ENCODE measurements around the gene GIGYF1. TPM values are rescaled to one million over a fixed set of nuclear protein-coding genes. Genes with fewer than 3 reads are reported as not detected.

GIGYF1 gene
- total RNA-seq, 1 experiment from 2014 or later, result 17.2 TPM

DNA sequence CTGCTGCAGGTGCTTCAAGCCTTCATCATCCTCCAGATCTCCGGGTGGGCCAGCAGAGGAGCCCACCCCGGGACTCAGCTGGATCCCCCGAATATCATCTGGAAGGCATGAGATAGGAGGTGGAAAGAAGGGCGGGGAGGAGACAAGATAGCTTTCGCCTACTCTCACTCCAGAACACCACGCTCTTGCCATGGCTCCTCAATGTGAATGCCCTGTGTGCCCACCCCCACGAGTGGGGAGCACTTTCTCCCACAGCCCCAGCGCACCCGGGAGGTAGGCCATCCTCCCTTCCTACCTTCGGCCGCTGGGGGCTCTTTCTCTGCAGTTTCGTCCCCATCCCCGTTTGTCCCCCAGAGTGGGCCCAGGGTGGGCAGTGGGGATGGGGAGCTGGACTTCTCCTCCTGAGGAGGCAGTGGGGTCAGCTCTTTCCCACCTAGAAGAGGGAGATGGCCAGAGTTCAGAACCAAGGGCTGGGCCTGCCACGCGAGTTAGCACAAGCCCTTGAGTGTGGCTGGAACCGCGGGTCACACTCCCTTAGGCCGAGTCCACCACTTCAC, 8.9 kb downstream of the GIGYF1 start:
- DNase-seq (ENCODE audit: extremely low read depth, low read depth), result no peak

DNA sequence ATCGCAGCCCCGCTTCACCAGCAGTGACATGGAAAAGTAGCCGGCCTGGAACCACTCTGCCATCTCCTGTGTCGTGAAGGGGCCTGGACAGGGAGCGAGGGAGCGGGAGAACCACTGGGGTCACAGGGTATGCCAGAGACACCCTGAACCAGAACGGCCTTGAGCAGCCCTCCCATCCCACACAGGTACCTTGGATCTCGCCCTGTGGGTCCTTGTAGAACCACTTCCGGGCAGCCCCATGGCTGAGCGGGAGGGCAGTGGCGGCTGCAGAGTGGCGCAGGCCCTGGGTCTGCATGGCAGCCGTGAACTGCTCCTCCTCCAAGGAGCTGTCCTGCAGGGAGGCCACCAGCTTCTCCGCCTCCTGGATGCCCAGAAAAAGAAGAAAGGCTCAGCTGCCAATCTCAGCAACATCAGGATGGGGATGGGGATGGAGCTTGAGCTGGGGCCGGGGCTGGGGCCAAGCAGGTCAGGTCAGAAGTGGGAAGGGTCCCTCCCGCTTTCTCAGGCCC, 9.5 kb downstream of the GIGYF1 start:
- no peak for DNase-seq (ENCODE audit: extremely low read depth, low read depth)

DNA sequence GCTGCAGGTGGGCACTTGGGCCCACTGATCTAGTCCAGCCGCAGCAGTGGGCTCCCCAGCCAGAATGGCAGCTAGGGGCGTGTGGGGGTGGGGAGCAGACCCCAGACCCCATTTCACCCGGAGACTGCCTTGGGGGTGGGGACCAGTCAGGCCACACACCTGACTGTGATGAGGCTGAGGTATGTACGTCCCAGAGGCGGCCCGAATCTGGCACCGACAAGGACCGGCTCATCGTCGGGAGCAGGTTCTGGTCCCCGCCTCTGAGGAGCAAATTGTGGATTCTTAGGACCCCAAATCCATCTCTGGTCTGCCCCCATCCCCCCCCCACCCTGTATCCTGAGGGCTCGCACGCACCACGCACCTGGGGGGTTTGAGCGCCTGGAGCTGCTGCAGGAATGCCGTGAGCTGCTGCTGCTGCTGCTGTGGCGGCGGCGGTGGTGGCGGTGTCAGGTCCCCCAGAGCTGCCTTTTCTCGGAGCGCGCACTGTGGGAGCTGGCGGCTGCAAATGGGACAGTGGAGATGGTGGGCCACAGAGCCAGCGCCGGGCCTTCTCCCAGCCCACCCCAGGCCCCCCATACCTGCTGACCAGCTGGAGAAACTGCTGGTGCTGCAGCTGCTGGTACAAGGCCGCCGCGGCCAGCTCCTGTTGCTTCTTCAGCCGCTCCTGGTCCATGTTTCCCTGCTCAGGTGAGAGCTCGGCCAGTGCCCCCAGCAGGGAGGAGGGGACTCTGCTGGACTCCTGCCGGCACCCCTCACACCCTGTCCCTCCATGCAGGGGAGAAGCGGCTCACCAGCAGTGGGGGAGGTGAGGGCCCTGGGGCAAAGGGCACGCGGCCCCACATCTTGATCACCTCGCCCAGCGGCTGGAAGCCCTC, 10.2 kb downstream of the GIGYF1 start:
- DNase-seq (ENCODE audit: extremely low read depth, low read depth), result no peak

DNA sequence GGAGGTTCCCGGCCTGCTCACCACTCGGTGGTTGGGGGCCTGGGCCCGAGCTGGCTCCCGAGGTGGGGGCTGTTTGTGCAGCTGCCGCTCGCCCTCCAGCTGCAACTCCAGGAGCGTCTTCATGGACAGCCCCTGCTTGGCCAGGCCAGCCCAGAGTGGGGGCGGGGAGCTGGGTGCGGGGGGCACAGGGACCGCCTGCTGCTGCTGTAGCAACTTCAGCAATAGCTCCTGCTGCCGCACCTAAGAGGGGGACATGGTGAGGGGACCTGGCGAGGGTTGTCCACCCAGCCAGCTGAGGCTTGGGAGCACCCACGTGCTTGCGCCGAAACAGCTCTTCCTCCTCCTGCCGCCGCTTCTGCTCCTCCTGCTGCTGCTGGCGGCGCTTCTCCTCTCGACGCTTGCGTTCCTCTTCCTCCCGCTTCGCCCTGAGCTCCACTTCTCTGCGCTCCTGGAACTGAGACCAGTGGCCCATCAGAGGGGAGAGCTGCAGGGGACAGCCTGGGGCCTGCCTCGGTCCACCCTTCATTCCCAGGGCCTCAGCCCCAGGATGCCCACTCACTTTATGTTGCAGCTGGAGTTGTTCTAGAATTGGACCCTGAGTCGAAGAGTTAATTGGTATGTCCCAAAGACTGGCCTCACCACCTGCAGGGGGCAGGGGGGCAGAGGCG, 10.9 kb downstream of the GIGYF1 start:
- no peak for DNase-seq (ENCODE audit: extremely low read depth, low read depth)

DNA sequence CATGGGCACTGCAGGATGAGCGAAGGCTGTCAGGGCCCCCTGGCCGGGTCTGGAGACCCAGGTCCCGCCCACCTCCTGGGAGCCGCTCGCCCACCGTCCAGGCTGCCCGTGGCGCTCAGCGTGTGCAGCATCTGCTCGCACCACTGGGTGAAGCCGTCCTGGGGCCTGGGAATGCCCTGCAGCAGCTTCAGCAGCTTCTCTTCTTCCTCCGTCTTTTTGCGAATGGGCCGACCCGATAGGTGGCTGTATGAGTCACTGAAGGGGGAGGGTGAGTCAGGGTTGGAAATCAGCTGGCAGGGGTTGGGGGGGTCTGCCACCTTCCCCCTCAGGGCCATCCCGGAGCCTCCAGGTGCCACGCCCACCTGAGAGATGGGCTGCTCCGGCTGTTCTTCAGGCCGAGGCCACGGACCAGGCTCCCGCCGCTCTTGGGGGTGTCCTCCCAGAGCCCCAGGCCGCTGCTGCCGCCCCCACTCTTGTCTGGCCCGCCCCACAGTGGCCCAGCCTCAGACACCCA, 11.8 kb downstream of the GIGYF1 start:
- DNase-seq (ENCODE audit: extremely low read depth, low read depth), result no peak

DNA sequence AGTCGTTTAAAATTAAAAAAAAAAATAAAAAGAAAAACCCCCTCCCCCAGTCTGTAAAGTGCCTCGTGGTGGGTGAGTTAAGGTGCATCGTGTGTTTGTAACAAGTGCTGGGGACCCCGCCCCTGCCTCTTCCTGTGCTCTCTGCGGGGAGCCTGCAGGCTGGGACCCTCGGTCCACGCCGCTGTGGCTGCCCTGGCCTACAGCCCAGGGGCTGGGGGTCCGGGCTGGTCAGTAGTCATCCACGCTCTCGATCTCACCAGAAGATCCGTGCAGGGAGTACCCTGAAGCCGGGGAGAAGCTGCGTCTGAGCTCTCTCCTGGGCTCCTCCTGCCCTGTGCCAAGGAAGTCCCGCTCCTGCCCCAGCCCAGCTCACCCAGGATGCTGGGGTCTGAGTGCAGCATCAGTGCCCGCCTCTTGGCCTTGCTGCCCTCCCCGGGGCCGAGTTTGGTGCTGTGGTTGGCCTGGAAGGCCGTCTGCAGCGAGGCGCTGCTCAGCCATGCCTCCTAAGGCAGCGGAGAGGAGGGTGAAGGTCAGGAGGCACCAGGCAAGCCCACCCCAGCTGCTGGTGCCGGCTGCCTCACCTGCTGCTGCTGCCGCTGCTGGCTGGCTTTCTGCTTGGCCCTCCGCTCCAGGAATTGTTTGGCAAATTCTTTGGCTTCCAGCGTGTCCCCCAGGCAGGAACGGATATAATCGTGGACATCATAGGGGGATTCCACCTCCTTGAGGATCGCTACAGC, 12.4 kb downstream of the GIGYF1 start:
- DNase-seq (ENCODE audit: extremely low read depth, low read depth), result no peak

DNA sequence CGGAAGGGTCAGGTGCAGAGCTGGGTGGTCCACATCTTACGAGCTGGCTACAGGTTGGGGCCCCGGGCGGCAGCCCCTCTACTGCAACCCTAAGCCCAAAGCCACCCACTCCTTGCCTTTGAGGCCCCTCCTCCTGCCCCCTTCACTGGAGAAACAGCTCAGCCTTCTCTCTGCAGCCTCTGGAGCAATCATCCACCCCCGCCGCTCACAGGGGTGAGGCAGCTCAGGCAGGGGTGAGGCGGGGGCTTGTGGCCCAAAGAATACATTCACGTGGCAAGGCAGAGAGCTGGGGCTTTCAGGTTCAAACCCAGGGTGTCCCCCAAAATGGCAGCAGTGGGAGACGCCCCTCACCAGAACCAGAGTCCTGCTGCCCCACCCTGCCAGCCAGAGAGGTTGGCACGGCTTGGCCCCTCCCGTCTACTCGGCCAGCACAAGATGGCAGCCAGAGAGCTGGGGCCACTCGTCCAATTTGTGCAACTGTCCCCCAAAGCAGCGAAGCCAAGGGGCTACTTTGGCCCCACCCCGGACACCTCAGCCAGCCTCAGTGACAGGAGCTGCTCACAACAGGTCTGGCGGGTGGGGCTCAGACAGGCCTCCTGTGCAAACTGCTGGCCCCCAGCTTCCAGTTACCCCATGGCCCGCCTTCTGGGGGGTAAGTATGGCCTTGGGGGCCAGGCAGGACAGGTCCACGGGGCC, 13.3 kb downstream of the GIGYF1 start:
- DNase-seq (ENCODE audit: extremely low read depth, low read depth), result no peak

DNA sequence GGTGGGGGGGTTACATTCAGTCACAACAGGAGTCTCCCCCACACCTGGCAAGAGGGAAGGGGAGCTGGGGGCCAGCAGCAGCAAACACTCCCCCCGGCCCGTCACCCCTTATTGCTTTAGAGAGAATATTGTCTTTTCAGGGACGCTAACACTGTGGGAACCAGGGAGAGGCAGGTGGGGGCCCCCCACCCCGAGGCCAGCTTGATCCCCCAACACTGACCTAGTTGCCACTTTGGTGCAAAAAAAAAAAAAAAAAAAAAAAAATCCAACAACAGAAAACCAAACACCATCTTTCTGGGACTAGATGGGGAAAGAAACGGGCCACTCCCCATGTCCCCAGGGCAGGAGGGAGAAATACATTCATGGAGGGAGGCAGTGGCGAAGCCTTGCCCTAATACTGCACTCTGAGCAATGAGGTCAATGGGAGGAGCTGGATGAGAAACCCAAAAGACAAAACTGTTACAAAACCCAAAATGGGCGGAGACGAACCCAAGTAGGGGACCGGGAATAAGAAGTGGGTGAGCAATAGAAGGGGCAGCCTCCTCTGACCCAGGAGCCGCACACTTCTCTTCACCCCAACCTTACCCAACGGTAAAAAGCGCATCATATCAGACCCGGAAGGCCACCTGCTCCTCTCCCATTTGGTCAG, 14.0 kb downstream of the GIGYF1 start:
- no peak for DNase-seq (ENCODE audit: extremely low read depth, low read depth)

DNA sequence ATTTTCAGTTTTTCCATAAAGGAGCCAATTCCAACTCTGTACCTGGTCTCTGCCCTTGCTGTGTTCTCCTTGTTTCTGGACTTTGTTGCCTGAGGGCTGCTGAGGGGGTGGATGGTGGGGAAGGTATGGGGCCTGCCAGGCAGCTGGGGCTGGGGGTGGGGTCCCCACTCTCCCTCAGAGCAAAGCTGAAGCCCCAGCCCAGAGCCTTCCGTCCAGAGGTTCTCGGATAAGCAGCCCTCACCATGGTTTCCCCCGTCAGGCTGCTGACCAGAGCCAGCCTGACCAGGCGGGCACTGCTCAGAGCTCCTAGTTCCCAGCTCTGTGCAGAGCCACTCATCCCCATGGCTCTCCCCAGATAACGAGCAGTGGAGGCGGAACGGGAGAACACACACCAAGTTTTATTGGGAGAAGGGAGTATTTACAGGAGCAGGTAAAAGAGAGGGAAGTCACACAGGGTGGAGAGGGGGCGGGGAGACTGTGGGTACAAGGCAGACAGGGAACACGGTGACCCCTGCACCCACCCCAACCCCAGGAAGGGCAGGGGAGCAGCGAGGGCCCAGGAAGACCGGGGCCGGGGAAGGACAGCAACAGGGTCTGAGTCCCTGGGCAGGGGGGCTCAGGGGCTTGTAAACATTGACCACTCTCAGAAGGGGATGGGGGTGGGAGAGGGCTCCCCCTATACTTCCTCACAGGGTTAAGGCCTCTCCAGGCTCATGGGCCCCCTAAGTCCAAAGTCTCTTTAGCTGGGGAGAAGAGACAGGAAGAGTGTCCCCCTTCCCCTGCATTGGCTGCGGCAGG, 14.7 kb downstream of the GIGYF1 start:
- DNase-seq (ENCODE audit: extremely low read depth, low read depth), result no peak

DNA sequence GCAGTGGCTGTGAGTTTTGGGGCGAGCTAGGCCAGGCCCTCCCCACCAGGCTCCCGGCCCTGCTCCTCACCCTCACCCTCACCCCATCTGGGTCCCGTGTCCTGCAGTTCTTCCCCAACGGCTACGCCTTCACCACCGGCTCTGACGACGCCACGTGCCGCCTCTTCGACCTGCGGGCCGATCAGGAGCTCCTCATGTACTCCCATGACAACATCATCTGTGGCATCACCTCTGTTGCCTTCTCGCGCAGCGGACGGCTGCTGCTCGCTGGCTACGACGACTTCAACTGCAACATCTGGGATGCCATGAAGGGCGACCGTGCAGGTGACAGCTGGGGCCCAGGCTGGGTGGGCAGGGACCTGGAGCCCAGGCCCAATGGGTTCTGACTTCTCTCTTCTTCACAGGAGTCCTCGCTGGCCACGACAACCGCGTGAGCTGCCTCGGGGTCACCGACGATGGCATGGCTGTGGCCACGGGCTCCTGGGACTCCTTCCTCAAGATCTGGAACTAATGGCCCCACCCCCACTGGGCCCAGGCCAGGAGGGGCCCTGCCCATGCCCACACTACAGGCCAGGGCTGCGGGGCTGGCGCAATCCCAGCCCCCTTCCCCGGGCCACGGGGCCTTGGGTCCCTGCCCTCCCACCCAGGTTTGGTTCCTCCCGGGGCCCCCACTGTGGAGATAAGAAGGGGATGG, 15.6 kb downstream of the GIGYF1 start:
- no peak for DNase-seq (ENCODE audit: extremely low read depth, low read depth)

DNA sequence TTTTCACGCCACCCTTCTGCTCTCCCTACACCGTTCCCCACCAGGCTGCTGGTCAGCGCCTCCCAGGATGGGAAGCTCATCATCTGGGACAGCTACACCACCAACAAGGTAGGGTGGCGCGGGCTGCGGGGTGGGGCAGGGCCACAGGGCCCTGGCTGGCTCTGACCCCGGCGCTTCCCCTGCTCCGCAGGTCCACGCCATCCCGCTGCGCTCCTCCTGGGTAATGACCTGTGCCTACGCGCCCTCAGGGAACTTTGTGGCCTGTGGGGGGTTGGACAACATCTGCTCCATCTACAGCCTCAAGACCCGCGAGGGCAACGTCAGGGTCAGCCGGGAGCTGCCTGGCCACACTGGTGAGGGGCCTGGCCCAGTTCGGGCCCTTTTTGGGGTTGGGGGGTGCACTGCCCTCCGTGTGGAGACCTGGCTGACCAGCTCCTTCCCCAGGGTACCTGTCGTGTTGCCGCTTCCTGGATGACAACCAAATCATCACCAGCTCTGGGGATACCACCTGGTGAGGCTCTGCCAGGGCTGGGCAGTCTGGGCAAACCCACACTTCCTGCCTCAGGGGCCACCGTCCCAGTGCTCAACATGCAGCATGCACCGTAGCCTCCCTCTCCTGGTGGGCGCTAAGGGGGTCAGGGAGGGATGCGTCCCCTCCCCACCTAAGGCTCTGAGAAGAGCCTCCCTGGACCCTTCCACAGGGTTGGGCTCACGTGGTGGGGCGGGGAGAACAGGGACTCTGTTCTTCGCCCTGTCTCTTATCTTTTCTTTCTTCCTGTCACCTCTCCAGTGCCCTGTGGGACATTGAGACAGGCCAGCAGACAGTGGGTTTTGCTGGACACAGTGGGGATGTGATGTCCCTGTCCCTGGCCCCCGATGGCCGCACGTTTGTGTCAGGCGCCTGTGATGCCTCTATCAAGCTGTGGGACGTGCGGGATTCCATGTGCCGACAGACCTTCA, 16.5 kb downstream of the GIGYF1 start:
- DNase-seq (ENCODE audit: extremely low read depth, low read depth), result no peak

DNA sequence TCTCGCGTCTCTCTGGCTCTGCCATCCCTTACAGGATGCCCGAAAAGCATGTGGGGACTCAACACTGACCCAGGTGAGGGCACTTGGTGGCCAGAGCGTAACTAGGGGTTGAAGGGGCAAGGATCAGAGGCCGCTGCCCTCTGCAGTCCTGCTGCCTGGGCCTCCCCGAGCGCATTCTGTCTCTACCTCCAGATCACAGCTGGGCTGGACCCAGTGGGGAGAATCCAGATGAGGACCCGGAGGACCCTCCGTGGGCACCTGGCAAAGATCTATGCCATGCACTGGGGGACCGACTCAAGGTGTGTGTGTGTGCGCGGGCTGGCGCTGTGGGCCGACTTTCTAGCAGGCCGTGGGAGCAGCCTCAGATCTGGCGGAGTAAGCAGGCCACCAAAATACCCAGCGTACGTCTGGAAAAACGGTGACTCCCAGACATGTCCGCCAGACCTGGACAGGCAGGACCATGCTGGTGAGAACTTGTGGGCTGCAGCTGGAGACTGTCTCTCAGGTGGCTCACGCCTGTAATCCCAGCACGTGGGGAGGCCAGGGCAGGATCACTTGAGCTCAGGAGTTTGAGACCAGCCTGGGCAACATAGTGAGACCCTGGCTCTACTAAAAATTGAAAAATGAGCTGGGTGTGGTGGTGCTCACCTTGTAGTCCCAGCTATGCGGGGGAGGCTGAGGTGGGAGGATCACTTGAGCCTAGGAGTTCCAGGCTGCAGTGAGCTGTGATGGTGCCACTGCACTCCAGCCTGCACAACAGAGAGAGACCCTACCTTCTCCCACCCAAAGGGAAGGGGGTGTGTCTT, 17.3 kb downstream of the GIGYF1 start:
- DNase-seq (ENCODE audit: extremely low read depth, low read depth), result no peak

DNA sequence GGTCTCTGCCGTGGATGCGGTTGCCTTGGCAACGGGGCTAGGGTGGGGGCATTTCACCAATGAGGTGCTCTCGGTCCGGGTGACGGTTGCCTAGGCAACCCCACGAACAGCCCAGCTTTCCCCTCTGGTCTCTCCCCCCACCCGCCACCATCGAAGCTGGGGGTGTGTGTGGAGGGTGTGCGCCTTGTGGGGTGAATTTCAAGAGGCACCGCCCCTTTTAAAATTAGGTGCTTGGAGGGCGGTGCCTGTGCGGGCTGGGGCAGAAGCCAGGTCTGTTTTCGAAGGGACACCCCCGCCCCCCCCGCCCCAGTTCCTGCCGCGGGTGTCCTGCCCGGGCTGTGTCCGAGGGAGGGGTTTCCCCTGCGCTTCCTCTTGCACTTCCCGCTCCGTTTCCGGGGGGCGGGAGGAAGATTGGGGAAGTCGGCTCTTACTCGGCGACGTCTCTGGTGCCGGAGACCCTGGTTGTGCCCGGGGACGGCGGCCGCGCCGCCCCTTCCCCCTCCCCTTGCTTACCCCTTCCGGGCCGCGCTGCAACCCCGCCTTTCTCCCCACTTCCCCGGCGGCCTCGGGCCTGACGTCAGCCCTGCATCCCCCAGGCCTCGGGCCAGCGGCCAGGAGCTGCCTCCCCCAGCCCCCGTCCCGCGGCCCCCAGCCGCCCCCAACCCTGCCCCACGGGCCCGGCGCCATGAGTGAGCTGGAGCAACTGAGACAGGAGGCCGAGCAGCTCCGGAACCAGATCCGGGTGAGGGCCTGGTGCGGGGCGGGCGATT, 18.3 kb downstream of the GIGYF1 start:
- DNase-seq (ENCODE audit: extremely low read depth, low read depth), result no peak

DNA sequence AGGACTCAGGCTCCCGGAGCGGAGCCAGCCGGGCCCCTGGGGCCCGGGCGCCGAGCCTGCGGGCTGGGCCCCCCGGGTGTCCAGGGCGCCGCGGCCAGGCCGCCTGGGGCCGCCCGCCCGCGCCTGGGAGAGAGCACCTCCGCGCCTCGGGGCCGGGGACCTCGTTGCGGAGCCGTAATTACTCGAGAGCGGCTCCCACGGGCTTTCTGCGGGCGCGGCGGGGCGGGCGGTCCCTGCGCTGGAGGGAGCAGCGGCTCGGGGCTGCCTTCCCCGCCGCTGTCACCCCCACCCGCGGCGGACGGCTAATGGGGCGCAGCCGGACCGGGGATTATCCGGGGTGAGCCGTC, 19.0 kb downstream of the GIGYF1 start:
- no peak for DNase-seq (ENCODE audit: extremely low read depth, low read depth)

DNA sequence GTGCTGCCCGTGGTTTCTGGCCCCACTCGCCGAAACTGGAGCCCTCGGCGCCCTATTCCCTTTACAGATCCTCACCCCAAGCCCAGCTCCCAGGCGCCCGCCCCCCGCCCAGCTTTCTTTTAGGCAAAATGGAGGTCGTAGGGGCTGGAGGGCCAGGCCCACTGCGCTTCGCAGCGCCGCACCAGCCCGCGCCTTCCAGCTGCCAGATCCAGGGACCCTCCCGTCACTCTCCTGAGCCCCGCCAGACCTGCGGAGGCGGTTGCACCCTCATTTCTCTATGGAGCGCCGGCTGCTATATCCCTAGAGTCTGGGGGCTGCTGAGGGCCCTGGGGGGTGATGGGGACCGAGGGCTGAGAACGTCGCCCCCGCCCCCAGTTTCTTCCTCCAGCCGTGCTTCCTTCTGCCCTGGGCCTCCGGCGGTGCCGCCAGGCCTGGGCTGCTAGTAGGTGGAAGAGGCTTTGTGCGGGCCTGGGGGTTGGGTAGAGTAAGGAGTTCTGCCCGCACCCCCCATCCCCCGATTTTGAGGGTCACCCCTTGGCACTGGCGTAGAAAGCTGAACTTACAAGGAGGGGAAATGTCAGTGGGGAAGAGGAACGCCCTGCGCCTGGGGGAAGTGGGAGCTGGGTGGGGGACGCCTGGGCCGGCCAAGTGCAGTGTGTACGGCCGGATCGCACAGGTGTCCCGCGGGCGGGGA, 19.5 kb downstream of the GIGYF1 start:
- no peak for DNase-seq (ENCODE audit: extremely low read depth, low read depth)
